GM19023 (cell line): ENCODE data around the gene AKAP5.

Experiments
- ATAC-seq: cut with Tn5 transposase; IDR thresholded peaks from one replicate; pipeline ENCODE4 v1.9.1; 2021; ENCODE audit warnings: mild to moderate bottlenecking, moderate library complexity; ENCODE audit not compliant: unreplicated experiment

Gene AKAP5, protein sequence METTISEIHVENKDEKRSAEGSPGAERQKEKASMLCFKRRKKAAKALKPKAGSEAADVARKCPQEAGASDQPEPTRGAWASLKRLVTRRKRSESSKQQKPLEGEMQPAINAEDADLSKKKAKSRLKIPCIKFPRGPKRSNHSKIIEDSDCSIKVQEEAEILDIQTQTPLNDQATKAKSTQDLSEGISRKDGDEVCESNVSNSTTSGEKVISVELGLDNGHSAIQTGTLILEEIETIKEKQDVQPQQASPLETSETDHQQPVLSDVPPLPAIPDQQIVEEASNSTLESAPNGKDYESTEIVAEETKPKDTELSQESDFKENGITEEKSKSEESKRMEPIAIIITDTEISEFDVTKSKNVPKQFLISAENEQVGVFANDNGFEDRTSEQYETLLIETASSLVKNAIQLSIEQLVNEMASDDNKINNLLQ

DNA sequence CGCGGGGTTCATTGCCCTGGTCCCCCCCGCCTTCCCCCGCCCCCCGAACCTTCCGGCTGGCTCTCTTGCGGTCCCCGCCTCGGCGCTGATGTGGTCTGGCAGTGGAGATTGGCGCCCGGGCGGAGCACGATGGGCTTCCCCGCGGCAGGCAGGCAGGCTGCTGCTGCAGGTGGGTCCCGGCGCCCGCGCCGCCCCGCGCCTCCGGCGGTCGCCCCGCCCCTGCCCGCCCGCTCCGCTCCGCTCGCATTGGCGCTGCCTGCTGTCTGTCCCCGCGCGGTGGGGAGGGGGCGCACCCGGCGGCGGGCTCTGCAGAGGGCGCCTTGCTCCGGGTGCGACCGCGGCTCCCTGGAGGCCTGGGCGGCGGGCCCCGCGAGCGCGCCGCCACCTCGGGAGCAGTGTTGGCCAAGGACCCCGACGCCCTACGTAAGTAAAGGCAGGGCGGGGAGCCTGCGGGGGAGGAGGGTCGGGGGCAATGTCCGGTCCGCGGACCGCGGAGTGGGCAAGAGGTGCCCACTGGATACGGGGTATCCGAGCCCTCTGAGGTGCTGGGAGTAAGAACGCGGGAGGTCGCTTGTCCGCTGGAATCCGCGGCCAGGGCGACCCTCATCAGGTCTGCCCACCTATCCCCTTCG lies at the start of gene AKAP5:
AKAP5 (plus strand) TSS at position 309 of the 632 bp plus-strand sequence. CDS start 2,896 bp downstream, outside the sequence.
- peak; percentile 83 for ATAC-seq

DNA sequence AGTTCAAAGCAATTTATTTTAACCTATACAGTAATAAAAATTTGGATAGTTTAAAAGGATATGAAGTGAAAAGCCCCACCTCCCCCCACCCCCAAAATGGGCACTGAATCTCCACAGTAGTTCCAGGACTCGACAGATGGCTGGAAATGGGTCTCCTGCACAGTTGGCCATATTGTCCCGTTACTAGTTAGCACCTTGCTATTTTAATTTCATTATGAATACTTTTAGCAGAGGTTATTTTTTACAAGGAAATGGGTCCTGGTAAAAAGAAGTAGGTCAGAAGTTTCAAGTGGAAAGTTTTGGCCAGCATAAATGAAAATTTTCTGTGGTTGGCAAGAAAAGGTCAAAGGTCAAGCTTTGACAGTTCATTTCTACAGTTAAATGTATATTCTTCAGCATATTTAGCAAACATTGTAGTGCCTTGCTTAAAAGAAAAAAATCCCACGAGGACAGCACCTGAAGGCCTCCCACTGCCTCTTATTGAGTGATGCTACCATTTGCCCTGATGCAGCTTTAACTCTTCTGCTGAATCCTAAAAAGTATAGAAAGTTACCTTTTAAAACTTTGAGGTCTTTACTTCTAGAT lies 48.9 kb upstream of the AKAP5 start:
- ATAC-seq = no peak

DNA sequence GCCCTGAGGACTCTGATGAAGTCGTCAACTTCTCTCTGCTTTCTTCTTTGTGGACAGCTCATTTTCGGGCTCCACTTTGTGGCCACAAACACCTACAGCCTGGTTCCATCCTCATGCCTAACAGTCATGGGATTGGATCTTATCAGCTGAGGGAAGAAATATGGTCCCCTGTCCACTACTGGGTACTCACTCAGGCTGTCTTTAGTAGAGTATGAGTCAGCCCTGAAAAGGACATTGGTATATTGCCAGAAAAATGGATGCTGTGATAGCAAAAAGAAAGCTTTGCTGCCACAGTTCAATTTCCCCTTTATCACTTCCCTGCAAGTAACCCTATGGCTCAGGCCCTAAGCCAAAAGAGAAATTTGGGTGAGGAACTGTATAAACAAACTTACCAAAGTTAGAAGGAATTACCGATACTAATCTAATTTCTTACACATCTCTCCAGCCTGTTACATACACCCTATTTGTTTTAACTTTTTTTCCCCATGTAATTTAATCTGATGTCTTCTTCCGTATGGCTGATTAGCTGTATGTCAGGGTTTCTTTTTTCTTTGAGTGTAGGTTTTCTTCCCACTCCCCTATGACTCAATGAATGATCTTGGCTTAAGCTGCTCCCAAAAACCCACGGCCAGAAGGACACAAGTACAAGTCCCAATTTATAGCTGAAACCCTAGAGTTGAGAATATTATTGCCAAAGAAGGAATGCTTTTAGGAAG lies 48.1 kb upstream of the AKAP5 start:
- ATAC-seq = no peak

- ATAC-seq = no peak
Observed at GRCh38 chr14:64417771-64418125, 47.6 kb upstream of the AKAP5 start.

DNA sequence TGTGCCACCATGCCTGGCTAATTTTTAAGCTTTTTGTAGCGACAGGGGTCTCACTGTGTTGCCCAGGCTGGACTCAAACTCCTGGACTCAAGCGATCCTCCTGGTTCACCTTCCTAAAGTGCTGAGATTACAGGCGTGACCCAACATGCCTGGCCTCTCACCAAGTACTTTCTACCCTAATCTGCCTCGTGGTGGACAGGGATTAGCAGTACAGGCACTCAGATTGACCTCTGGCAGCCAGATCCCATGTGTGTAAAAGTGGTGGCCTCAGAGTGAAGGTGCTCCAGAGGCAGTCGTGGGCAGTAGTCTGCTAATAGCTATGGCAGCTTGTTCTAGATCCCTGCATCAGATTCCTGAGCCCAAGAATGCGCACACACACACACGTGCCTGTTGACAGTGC lies 46.3 kb upstream of the AKAP5 start:
- ATAC-seq = no peak

GRCh38 chr14:64421166-64421565 lies 44.1 kb upstream of the AKAP5 start:
- no peak for ATAC-seq

DNA sequence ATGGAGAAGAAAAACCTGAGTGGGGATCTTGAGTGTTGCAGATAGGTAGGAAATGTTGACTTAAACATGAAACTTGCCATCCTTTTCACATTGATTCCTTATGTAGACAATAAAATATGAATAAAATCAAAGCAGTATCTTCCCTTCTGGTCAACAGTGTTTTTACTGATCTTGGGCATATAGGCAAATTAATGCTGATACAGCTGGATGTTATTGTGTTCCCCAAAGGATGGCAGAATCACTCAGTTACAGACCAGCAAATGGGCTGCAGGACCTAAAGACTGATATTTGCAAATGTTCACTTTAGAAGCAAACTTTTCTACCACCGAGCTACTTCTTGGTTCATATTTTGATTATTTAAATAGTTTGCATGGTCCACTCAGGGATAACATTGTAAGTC lies 43.3 kb upstream of the AKAP5 start:
- ATAC-seq = no peak

DNA sequence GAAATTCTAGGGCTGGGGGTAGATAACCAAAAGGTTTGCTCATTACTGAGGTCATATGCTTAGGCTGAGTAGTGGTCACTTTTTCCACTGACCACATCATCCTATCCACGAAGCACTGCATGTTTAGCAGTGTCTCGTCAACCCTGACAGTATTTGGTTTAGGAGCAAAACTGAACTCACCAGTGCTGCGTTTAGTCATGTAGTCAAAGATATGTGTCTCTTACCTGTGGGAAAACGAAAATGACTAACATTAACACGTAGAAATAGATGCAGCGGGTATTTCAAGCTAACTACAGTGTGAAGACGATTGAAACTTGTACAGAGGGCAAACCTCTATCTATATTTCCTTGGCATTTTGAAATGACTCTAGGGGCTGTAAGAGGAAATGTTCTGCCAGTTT lies 42.5 kb upstream of the AKAP5 start:
- ATAC-seq = no peak

GRCh38 chr14:64423987-64424386 lies 41.3 kb upstream of the AKAP5 start:
- no peak for ATAC-seq

GRCh38 chr14:64434528-64434927 lies 30.8 kb upstream of the AKAP5 start:
- no peak for ATAC-seq

- no peak for ATAC-seq
Observed at GRCh38 chr14:64438181-64438841, 27.0 kb upstream of the AKAP5 start.

DNA sequence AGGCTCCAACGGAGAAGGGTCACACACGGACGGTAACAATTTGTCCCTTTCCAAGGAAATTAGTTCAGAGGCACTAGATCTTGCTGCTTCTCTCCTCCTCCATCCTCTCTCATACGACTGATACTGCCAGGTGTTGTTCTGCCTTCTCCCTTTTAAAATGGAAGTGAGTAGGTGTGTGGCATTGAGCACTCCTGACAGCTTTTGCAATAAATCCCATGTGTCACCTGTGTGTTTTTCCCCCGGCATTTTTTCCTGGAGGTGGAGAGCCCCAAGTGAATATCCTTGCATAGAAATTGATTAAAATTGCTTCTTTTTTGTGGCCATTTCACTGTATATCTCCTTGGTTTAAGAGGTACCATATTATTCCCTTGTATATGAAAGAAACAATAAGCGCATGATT lies 26.2 kb upstream of the AKAP5 start:
- ATAC-seq = no peak

- ATAC-seq = no peak
Observed at GRCh38 chr14:64440494-64440893, 24.8 kb upstream of the AKAP5 start.

DNA sequence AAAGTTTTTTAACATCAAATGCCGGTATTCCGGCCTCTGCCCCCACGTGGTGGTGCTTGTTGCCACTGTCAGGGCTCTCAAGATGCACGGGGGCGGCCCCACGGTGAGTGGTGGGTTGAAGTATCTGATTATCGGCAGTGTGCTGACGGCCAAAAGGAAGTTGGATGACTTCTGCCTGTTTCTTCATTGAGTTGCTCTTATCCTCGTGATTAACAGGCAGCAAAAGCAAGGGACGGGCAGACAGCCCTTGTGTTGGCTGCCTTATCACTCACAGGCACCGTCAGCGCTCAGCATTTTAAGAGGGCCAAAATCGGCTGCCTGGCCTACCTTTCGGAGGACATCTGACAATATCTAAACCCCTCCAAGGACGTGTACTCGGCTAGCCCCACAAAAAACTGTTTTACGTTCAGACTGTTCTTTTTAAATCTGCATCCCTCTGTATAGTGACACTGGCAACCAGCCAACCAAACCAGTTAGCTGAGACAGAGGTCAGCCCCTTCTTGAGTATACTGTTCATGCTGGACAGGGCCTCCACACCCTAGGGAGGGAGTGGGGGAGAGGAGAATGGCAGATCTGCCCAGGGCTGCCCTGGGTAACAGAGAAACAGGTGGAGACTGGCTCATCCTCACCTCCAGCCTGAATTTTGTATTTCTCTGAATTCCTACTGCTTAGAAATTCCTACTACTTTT lies 22.9 kb upstream of the AKAP5 start:
- ATAC-seq = no peak

DNA sequence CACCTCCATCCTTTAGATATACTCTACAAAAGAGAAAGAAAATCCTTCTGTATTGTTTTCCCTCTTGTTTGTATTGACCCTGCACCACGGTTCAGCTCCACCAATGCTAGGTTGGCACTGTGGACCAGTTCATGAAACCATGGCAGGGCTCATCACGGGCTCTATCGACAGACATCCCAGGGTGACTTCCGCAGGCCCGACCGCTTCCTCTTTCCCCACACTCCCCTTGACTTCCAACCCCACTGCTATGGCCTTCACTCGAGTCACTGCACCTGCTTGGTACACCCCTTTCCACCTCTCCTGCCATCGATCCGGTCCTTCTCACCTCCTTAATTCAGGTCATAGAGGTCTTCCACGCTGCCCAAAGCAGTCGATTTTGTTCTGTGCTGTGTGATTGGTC lies 21.2 kb upstream of the AKAP5 start:
- no peak for ATAC-seq

GRCh38 chr14:64444984-64445845 lies 20.1 kb upstream of the AKAP5 start:
- ATAC-seq = peak; percentile 98

DNA sequence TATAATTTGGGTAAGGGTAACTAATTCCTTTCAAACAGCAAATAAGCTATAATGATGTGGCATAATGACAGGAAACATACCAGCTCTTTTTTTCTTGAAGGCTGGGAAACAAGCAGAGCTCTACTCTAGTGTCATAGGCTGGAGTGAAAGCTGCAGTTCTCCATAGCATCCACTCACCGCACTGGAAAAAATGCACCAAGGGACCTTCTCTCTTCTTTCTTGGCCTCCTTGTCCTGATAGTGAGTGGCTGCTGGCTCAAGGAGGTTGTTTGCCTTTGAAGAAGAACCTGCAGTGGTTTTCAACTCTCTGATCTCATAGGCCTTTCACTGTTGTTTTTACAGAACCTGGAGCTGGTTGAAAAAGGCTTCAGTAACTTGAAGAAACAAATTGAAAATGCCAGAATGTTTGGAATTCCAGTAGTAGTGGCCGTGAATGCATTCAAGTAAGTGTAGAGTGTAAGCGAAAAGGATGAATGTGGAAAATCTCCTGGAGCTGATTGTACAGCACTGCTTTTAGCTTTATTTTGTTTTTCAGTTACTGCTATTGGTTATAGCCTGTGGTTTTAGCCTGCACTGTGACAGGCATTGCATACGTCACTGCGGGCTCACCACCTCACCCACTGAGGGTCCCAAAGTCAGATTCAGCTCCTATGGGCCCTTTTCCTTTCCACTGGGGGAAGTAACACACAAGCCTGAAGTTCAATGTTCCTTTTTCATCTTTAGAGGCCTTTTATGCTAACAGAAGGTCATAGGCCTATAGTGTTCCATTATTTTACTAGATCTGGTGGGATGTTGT lies 17.2 kb upstream of the AKAP5 start:
- no peak for ATAC-seq

DNA sequence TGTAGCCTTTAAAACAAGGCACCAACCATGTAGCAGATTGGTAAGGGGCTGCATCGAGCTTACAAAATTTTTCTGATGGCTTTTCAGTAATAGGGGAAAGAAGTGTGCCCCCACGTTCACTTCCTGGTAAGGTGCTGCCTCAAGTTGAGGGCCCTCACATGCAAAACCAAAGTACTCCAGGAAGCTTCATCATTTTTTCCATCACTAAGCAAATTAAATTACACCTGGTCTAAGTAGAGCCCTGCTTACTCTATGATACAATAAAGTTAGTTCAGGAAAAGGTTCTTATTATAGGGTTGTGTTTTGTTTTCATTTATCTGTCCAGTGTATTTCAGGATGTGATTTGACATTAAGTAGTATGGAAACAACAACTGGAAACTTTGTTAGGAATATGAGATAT lies 15.0 kb upstream of the AKAP5 start:
- no peak for ATAC-seq

GRCh38 chr14:64454671-64455070 lies 10.6 kb upstream of the AKAP5 start:
- no peak for ATAC-seq
